Measurements from ENCODE around the gene LRP2. TPM values are rescaled to one million over a fixed set of nuclear protein-coding genes. Genes with fewer than 3 reads are reported as not detected.

LRP2 gene
- 0.03 TPM in 2 replicates for polyA plus RNA-seq

DNA sequence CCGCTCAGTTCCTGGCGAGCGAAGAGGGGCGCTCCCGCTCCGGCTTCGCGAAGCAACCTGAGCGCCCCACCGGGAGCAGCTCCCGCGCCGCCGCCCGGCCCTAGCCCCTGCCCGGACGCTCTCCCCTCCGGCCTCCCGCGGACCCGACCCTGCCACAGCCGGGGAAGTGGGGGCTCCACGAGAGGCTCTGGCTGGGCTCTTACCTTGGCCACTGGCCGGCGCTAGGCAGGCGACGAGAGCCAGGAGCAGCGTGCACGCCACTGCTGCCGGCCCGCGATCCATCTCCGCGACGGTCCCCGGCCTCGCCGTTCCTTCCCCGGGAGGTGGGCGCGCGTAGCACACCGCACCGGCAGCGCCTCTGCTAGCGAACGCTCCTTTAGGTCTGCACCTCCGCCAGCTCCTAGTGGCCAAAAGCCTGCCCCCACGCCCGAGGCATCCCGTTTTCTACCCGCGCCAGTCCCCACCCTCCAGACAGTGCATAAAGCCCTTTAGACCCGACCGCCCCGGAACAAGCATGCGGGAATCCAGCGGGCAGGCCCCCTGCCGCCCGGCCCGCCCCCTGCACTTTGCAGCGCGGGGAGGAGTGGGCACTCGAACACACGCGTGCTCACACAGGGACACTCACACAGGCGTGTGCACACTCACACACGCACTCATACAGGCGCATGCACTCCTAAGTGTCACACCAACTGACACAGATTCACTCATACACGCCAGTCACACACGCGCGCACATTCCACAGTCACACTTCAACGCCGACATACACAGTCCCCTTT is at the start of gene LRP2:
TSS of gene LRP2 (minus strand) at position 417 of the 776 bp plus-strand sequence. CDS start at position 282, 135 bp downstream.

Other genes with a start within 250 kb of the LRP2 start
- gene BBS5, start 117.0 kb upstream of the LRP2 start, polyA plus RNA-seq, result 14.8 and 23.0 TPM in 2 replicates
- gene KLHL41, start 147.2 kb upstream of the LRP2 start, polyA plus RNA-seq, result 0.36 and 2.1 TPM in 2 replicates
- gene FASTKD1, start 211.3 kb upstream of the LRP2 start, polyA plus RNA-seq, result 25.0 and 51.9 TPM in 2 replicates
- 173 and 191 TPM in 2 replicates for gene PPIG, start 221.8 kb upstream of the LRP2 start, polyA plus RNA-seq